ENCODE measurements around the gene SSTR3. TPM values are rescaled to one million over a fixed set of nuclear protein-coding genes. Genes with fewer than 3 reads are reported as not detected.

The SSTR3 gene
- polyA plus RNA-seq, 2 donors: 0.02 TPM; not detected in 1

DNA sequence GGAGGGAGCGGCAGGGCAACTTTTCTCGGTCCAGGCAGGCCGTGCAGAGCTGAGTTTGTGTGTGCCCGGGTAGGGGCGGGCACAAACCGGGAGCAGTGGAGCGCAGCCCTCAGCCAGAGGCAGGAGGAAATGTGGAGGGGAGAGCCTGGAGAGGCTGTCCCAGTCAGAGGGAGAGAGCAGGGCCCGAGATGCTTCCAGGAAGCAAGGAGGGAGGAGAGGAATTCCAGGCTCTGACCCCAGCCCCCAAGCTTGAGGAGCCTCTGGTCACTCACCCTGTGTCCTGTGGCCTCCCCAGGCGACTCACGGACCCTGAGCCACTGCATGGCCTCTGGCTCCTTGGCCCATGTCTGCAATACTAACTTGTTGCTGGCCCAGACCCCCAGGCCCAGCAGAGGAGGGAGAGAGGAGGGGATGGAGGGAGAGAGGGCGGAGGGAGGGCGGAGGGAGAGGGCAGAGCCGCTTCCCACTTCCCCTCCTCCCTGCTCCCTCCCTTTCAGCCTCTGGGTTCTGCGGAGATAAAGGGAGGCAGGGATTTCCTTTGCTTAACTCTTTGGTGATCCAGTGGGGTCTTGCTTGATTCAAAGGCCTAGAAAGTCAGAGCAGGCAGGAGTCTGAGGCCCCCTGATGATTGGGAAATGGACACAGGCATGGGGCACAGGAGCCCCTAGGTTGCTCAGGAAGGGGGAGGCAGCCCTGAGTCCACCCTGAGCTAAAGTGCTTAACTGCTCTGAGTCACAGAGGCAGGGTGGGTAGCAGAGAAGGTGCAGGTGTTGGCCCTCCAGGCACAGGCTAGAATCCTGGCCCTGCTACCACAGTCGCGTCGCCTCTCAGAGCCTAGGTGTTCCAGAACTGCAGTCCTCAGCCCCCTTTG is 24.2 kb downstream of the SSTR3 start, which contains the start of gene C1QTNF6:
Gene C1QTNF6 (minus strand): TSS at position 357 of the 871 bp plus-strand sequence. CDS start 34 bp downstream, at position 323.
- Histone ChIP-seq H3K27me3 (ENCODE audit: control insufficient read depth in 1 of 2, insufficient read depth in 2 of 2, low read length in 2 of 2) (no peaks in the 10 kb centered on the region), H3K4me1 (ENCODE audit: control insufficient read depth in 2 of 2, insufficient read depth in 2 of 2, low read length in 1 of 2) (peaks cover 8 to 12% of the 10 kb centered on the region in 2 donors), H3K27ac (ENCODE audit: low read depth in 2 of 2, low read length in 1 of 2) (peak within 1 kb of the TSS; percentile 81 to 83), H3K36me3 (ENCODE audit: control insufficient read depth in 2 of 2, insufficient read depth in 2 of 2, low read length in 1 of 2) (no peaks in the 10 kb centered on the region), H3K4me3 (ENCODE audit: low read depth in 1 of 2, low read length in 2 of 2) (peak within 1 kb of the TSS; percentile 8 to 12), H3K9me3 (ENCODE audit: control insufficient read depth in 2 of 2, insufficient read depth in 1 of 2, low read depth in 1 of 2, low read length in 1 of 2) (no peaks in the 10 kb centered on the region)
- WGBS, 2 donors: 19 to 40% methylated on average over 15 to 17 of the region's 17 CpGs

- Histone ChIP-seq H3K4me3 (ENCODE audit: low read depth in 1 of 2, low read length in 2 of 2) (peak overlapping the region in 1 of 2 donors; percentile 12), H3K9me3 (ENCODE audit: control insufficient read depth in 2 of 2, insufficient read depth in 1 of 2, low read depth in 1 of 2, low read length in 1 of 2) (no peaks in the 10 kb centered on the region), H3K4me1 (ENCODE audit: control insufficient read depth in 2 of 2, insufficient read depth in 2 of 2, low read length in 1 of 2) (peaks cover 8 to 12% of the 10 kb centered on the region in 2 donors), H3K36me3 (ENCODE audit: control insufficient read depth in 2 of 2, insufficient read depth in 2 of 2, low read length in 1 of 2) (no peaks in the 10 kb centered on the region), H3K27ac (ENCODE audit: low read depth in 2 of 2, low read length in 1 of 2) (peak overlapping the region; percentile 81 to 83), H3K27me3 (ENCODE audit: control insufficient read depth in 1 of 2, insufficient read depth in 2 of 2, low read length in 2 of 2) (no peaks in the 10 kb centered on the region)
- WGBS, 2 donors: 9 to 30% methylated on average over 5 of the region's 5 CpGs
These were observed 24.8 kb downstream of the SSTR3 start for GRCh38 chr22:37187552-37187890.

DNA sequence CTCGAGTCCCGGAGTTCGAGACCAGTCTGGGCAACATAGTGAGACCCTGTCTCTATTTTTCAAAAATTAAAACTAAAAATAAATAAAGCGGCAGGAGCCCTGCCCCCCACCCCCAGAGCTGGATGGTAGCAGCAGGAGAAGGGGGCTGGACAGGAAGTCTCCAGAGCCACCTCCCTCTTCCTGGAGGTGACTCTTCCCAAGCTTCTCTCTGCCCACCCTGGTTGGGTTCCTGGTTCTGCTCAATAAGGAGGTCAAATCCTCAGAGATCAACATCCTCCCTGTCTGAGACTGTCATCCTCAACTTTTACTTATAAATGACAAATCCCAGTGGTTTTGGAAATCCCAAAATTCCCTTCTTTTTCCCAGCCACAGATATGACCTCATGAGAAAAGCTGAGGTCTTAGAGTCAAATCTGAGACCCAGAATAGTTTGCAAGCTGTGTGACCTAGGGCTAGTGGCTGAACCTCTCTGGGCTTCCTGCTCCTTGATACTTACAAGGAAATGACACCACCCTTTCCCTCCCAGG is 25.2 kb downstream of the SSTR3 start:
- H3K9me3 ChIP-seq (ENCODE audit: control insufficient read depth in 2 of 2, insufficient read depth in 1 of 2, low read depth in 1 of 2, low read length in 1 of 2): no peaks in the 10 kb centered on the region
- peaks cover 8 to 12% of the 10 kb centered on the region in 2 donors for H3K4me1 ChIP-seq (ENCODE audit: control insufficient read depth in 2 of 2, insufficient read depth in 2 of 2, low read length in 1 of 2)
- H3K27me3 ChIP-seq (ENCODE audit: control insufficient read depth in 1 of 2, insufficient read depth in 2 of 2, low read length in 2 of 2): no peaks in the 10 kb centered on the region
- no peak overlapping the region for H3K4me3 ChIP-seq (ENCODE audit: low read depth in 1 of 2, low read length in 2 of 2)
- WGBS, 2 donors: 54 to 79% methylated on average over 4 of the region's 4 CpGs
- no peaks in the 10 kb centered on the region for H3K36me3 ChIP-seq (ENCODE audit: control insufficient read depth in 2 of 2, insufficient read depth in 2 of 2, low read length in 1 of 2)
- peak overlapping the region; percentile 21 to 34 for H3K27ac ChIP-seq (ENCODE audit: low read depth in 2 of 2, low read length in 1 of 2)

GRCh38 chr22:37186228-37186996 is 25.9 kb downstream of the SSTR3 start:
- peaks cover 8 to 12% of the 10 kb centered on the region in 2 donors for H3K4me1 ChIP-seq (ENCODE audit: control insufficient read depth in 2 of 2, insufficient read depth in 2 of 2, low read length in 1 of 2)
- no peaks in the 10 kb centered on the region for H3K27me3 ChIP-seq (ENCODE audit: control insufficient read depth in 1 of 2, insufficient read depth in 2 of 2, low read length in 2 of 2)
- no peaks in the 10 kb centered on the region for H3K9me3 ChIP-seq (ENCODE audit: control insufficient read depth in 2 of 2, insufficient read depth in 1 of 2, low read depth in 1 of 2, low read length in 1 of 2)
- 65 to 71% methylated on average over 9 of the region's 9 CpGs for WGBS, 2 donors
- no peaks in the 10 kb centered on the region for H3K36me3 ChIP-seq (ENCODE audit: control insufficient read depth in 2 of 2, insufficient read depth in 2 of 2, low read length in 1 of 2)
- no peak overlapping the region for H3K4me3 ChIP-seq (ENCODE audit: low read depth in 1 of 2, low read length in 2 of 2)
- H3K27ac ChIP-seq (ENCODE audit: low read depth in 2 of 2, low read length in 1 of 2): peak overlapping the region; percentile 21 to 34

GRCh38 chr22:37185646-37186227 is 26.5 kb downstream of the SSTR3 start:
- Histone ChIP-seq H3K4me1 (ENCODE audit: control insufficient read depth in 2 of 2, insufficient read depth in 2 of 2, low read length in 1 of 2) (peaks cover 8 to 12% of the 10 kb centered on the region in 2 donors), H3K27ac (ENCODE audit: low read depth in 2 of 2, low read length in 1 of 2) (no peak overlapping the region), H3K4me3 (ENCODE audit: low read depth in 1 of 2, low read length in 2 of 2) (no peak overlapping the region), H3K36me3 (ENCODE audit: control insufficient read depth in 2 of 2, insufficient read depth in 2 of 2, low read length in 1 of 2) (no peaks in the 10 kb centered on the region), H3K9me3 (ENCODE audit: control insufficient read depth in 2 of 2, insufficient read depth in 1 of 2, low read depth in 1 of 2, low read length in 1 of 2) (no peaks in the 10 kb centered on the region), H3K27me3 (ENCODE audit: control insufficient read depth in 1 of 2, insufficient read depth in 2 of 2, low read length in 2 of 2) (no peaks in the 10 kb centered on the region)
- WGBS, 2 donors: 71 to 82% methylated on average over 13 of the region's 13 CpGs

DNA sequence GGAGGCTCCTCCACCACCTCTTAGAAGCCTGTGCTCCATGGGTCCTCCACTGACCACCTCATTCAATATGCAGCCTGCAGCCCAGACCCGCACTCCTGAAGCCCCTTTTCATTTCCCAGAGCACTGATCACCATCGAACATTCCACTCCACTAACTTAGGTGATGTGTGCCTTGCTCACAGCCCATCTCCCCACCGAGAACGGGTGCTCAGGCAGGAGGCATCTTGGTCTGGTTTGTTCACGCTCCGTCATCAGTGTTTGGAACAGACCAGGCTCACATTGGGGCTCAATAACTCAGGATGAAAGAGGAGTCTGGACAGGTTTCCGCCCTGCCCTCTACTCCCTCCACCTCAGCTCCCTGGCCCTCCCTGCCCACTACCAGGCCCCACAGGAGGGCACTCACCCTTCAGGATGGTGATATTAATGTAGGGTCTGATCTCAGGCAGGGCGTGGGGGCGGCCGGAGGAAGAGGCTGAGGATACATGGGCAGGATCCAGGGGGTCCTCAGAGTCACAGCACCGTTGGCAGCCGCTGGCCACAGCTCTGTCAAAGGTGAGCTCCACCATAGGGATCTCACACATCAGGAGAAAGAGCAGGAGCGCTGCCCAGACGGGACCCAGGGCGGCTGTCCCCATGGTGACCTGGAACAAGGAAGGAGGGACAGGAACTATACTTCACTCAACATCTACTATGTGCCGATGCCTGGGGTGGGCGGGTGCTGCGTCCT is 27.3 kb downstream of the SSTR3 start:
- no peaks in the 10 kb centered on the region for H3K9me3 ChIP-seq (ENCODE audit: control insufficient read depth in 2 of 2, insufficient read depth in 1 of 2, low read depth in 1 of 2, low read length in 1 of 2)
- no peaks in the 10 kb centered on the region for H3K27me3 ChIP-seq (ENCODE audit: control insufficient read depth in 1 of 2, insufficient read depth in 2 of 2, low read length in 2 of 2)
- no peak overlapping the region for H3K4me3 ChIP-seq (ENCODE audit: low read depth in 1 of 2, low read length in 2 of 2)
- 91 to 94% methylated on average over 18 of the region's 18 CpGs for WGBS, 2 donors
- peaks cover 0 to 3% of the 10 kb centered on the region in 2 donors for H3K36me3 ChIP-seq (ENCODE audit: control insufficient read depth in 2 of 2, insufficient read depth in 2 of 2, low read length in 1 of 2)
- H3K27ac ChIP-seq (ENCODE audit: low read depth in 2 of 2, low read length in 1 of 2): no peak overlapping the region
- peaks cover 8 to 12% of the 10 kb centered on the region in 2 donors for H3K4me1 ChIP-seq (ENCODE audit: control insufficient read depth in 2 of 2, insufficient read depth in 2 of 2, low read length in 1 of 2)

DNA sequence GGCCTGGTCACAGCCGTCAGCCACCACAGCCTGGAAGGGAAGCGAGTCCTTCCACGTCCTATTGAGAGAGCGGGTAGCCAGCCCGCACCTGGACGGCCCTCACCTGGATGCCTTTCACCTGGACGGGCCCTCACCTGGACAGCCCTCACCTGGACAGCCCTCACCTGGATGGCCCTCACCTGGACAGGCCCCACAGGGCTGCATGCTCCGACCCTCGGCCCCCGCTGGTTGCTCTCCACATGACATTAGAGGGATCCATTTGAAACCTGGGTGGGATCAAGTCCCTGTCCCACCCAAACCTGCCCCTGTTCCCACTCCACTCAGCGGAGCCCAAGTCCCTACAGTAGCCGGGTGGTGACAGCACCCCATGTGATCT is 27.9 kb downstream of the SSTR3 start:
- Histone ChIP-seq H3K9me3 (ENCODE audit: control insufficient read depth in 2 of 2, insufficient read depth in 1 of 2, low read depth in 1 of 2, low read length in 1 of 2) (no peaks in the 10 kb centered on the region), H3K4me1 (ENCODE audit: control insufficient read depth in 2 of 2, insufficient read depth in 2 of 2, low read length in 1 of 2) (peaks cover 8 to 12% of the 10 kb centered on the region in 2 donors), H3K27me3 (ENCODE audit: control insufficient read depth in 1 of 2, insufficient read depth in 2 of 2, low read length in 2 of 2) (no peaks in the 10 kb centered on the region), H3K4me3 (ENCODE audit: low read depth in 1 of 2, low read length in 2 of 2) (no peak overlapping the region), H3K27ac (ENCODE audit: low read depth in 2 of 2, low read length in 1 of 2) (no peak overlapping the region), H3K36me3 (ENCODE audit: control insufficient read depth in 2 of 2, insufficient read depth in 2 of 2, low read length in 1 of 2) (peaks cover 0 to 3% of the 10 kb centered on the region in 2 donors)
- 91 to 92% methylated on average over 10 to 12 of the region's 12 CpGs for WGBS, 2 donors

DNA sequence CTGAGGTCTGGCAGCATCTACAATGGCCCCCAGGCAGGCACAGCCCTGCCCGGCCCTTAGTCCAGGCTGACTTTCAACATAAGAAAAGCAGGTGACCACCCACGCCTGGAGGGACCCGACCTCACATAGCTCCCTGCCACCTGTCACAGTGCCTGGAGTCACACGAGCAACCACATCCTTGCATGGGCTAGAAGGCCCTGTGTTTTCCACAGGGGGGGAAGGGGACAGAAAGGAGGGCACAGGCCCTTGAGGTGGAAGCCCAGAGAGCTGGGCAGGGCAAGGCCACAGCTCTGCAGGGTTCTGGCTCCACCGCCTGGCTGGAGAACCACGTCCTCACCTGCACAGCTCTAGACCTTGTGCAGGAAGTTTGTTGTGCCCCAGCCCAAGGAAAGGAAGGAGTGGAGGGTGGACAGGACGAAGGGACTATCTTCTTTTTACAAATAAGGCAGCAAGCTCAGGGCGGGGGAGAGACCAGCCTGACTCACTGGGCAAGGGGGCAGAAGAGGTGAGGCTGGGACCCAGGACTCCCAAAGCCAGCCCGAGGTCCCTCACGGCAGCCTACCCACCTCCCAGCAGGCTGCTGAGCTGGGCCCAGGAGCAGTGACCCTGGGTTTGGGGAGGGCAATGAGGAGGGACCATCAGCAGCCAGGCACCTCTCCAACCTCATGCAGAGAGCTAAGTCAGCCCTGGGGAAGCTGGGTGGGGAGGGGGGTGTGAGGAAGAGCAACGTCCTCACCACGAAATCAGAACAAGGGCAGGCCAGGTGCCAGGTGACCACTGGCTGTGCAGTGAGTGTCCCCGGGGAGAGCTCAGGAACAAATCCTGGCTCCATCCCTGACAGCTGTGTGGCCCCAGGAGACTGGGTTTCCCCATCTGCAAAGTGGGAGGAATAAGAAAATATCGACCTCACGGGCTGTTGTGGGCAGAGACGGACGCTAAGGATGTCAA is 28.6 kb downstream of the SSTR3 start:
- no peak overlapping the region for H3K4me3 ChIP-seq (ENCODE audit: low read depth in 1 of 2, low read length in 2 of 2)
- H3K9me3 ChIP-seq (ENCODE audit: control insufficient read depth in 2 of 2, insufficient read depth in 1 of 2, low read depth in 1 of 2, low read length in 1 of 2): no peaks in the 10 kb centered on the region
- no peaks in the 10 kb centered on the region for H3K27me3 ChIP-seq (ENCODE audit: control insufficient read depth in 1 of 2, insufficient read depth in 2 of 2, low read length in 2 of 2)
- 75 to 76% methylated on average over 17 of the region's 17 CpGs for WGBS, 2 donors
- H3K36me3 ChIP-seq (ENCODE audit: control insufficient read depth in 2 of 2, insufficient read depth in 2 of 2, low read length in 1 of 2): peaks cover 0 to 3% of the 10 kb centered on the region in 2 donors
- peaks cover 8 to 16% of the 10 kb centered on the region in 2 donors for H3K4me1 ChIP-seq (ENCODE audit: control insufficient read depth in 2 of 2, insufficient read depth in 2 of 2, low read length in 1 of 2)
- H3K27ac ChIP-seq (ENCODE audit: low read depth in 2 of 2, low read length in 1 of 2): no peak overlapping the region

Data from esophagus (tissue), 2 donors.